HepG2 (cell line): ENCODE data around the gene MMAA. TPM values are rescaled to one million over a fixed set of nuclear protein-coding genes. Genes with fewer than 3 reads are reported as not detected.
A peak's percentile ranks its signal among the peaks of the same experiment; 100 is the strongest.

Source experiments
- DNMT3B ChIP-seq: conservative IDR thresholded peaks from 2 replicates; pipeline ENCODE4 v1.6.1; 2016; ENCODE audit warnings: missing biosample characterization, control low read depth
- DR1 ChIP-seq: sonication (generic); formaldehyde crosslinking; IDR thresholded peaks from 2 replicates; pipeline ENCODE4 v1.8.0; 2021; ENCODE audit warnings: mild to moderate bottlenecking, missing genetic modification reagents, inconsistent platforms
- E2F1 ChIP-seq: sonication (generic); formaldehyde crosslinking; IDR thresholded peaks from 2 replicates; pipeline ENCODE4 v1.5.0; 2020; ENCODE audit warnings: missing genetic modification reagents
- FOXO4 ChIP-seq: sonication (generic); formaldehyde crosslinking; conservative IDR thresholded peaks from 2 replicates; pipeline ENCODE4 v1.8.1; 2023; ENCODE audit warnings: missing genetic modification reagents
- FOXP1 ChIP-seq, 2 experiments: fragments of 450-650 bp in 1 of 2; IDR thresholded peaks; 2 replicates each; pipeline ENCODE4 v1.6.1; 2017 to 2018; ENCODE audit warnings: antibody characterized with exemption in 1 of 2
- GZF1 ChIP-seq: sonication (generic); formaldehyde crosslinking; IDR thresholded peaks from 2 replicates; pipeline ENCODE4 v1.5.1; 2020; ENCODE audit warnings: mild to moderate bottlenecking, missing genetic modification reagents
- HHEX ChIP-seq: IDR thresholded peaks from 2 replicates; pipeline ENCODE4 v1.6.1; 2016; ENCODE audit warnings: control low read depth
- HNF4A ChIP-seq: sonication (generic); formaldehyde crosslinking; IDR thresholded peaks from 2 replicates; pipeline ENCODE4 v1.4.0; 2020; ENCODE audit warnings: missing genetic modification reagents
- HNRNPH1 ChIP-seq: fragments of 200-400 bp; formaldehyde crosslinking; optimal IDR thresholded peaks from 2 replicates; pipeline ENCODE3; 2017; ENCODE audit warnings: mild to moderate bottlenecking, low read depth, low read length
- KDM5B ChIP-seq: sonication (generic); formaldehyde crosslinking; IDR thresholded peaks from 2 replicates; pipeline ENCODE4 v1.4.0; 2020; ENCODE audit warnings: missing genetic modification reagents, mild to moderate bottlenecking, borderline replicate concordance
- LRRFIP1 ChIP-seq: sonication (generic); formaldehyde crosslinking; conservative IDR thresholded peaks from 2 replicates; pipeline ENCODE4 v1.4.0; 2020; ENCODE audit warnings: missing genetic modification reagents
- MTA3 ChIP-seq: sonication (generic); formaldehyde crosslinking; IDR thresholded peaks from 2 replicates; pipeline ENCODE4 v1.4.0; 2020; ENCODE audit warnings: missing genetic modification reagents
- MZF1 ChIP-seq: sonication (generic); formaldehyde crosslinking; IDR thresholded peaks from 2 replicates; pipeline ENCODE4 v1.8.1; 2023; ENCODE audit warnings: mild to moderate bottlenecking, missing genetic modification reagents, borderline replicate concordance
- SMAD1 ChIP-seq: sonication (generic); formaldehyde crosslinking; IDR thresholded peaks from 2 replicates; pipeline ENCODE4 v1.4.0; 2020; ENCODE audit warnings: missing genetic modification reagents, low read depth, mild to moderate bottlenecking, borderline replicate concordance
- TRIM24 ChIP-seq: sonication (generic); formaldehyde crosslinking; IDR thresholded peaks from 2 replicates; pipeline ENCODE4 v1.8.0; 2022; ENCODE audit warnings: mild to moderate bottlenecking, missing genetic modification reagents
- ZNF24 ChIP-seq: fragments of 450-650 bp; IDR thresholded peaks from 2 replicates; pipeline ENCODE4 v1.6.1; 2017; ENCODE audit warnings: antibody characterized with exemption, mild to moderate bottlenecking
- ZNF552 ChIP-seq: sonication (generic); formaldehyde crosslinking; IDR thresholded peaks from 2 replicates; pipeline ENCODE4 v1.9.0; 2022; ENCODE audit warnings: missing genetic modification reagents, mild to moderate bottlenecking, borderline replicate concordance
- polyA plus RNA-seq, 8 experiments: library from polyadenylated mRNA; depleted of rRNA in 3 of 8; stranded (reverse) in 7 of 8; unstranded in 1 of 8; fragments of >200 nt; fragmentation: Illumina TruSeq in 4 of 8; extraction: Trizol in 4 of 8; gene quantifications; 2 replicates each; pipeline versions ENCODE4 v1.2.1 to v1.2.3, GENCODE V29; 2011 to 2016; ENCODE audit warnings: low read depth in 4 of 8, missing spikeins in 1 of 8, mixed read lengths in 1 of 8; ENCODE audit not compliant: insufficient read depth in 1 of 8
- total RNA-seq, 5 experiments: library from RNA; depleted of rRNA; stranded (reverse); fragments of >200 nt; fragmentation: Illumina TruSeq; extraction: Trizol; gene quantifications; 2 replicates each; pipeline ENCODE4 v1.2.3, GENCODE V29; 2016; ENCODE audit warnings: low read depth in 1 of 5
- TF ChIP-seq, protein P1 (sequence below): sonication (generic); formaldehyde crosslinking; IDR thresholded peaks from 2 replicates; pipeline ENCODE4 v1.8.1; 2023; ENCODE audit warnings: mild to moderate bottlenecking, missing genetic modification reagents

Gene MMAA
- total and polyA plus RNA-seq, 2 of the 13 experiments (the other 11 are each of a cell fraction or from before 2014, with no cell fraction given): 1.3 to 2.8 TPM

GRCh38 chr4:145618932-145619638 lies at the start of gene MMAA (continued):
- TF ChIP-seq TRIM24 (CRISPR knock-in tag) (no peak), HHEX (no peak), KDM5B (CRISPR knock-in tag) (peak; percentile 97), MZF1 (CRISPR knock-in tag) (no peak), GZF1 (0 out of 2 replicates have a peak, but pooled peaks have one; percentile 51), LRRFIP1 (CRISPR knock-in tag) (no peak), ZNF24 (no peak), ZNF552 (CRISPR knock-in tag) (peak; percentile 74; the same call in 1 of the 2 replicates), DR1 (CRISPR knock-in tag) (peak; percentile 84), DNMT3B (CRISPR knock-in tag) (no peak), FOXP1 (IDR thresholded peaks at IDR 0.05) (no peak), FOXP1 (CRISPR knock-in tag; IDR thresholded peaks at IDR 0.05) (peak; percentile 6; the same call in 1 of the 2 replicates), E2F1 (peak; percentile 87), MTA3 (no peak), FOXO4 (CRISPR knock-in tag) (no peak), HNF4A (CRISPR knock-in tag) (no peak), HNRNPH1 (peak; percentile 90), SMAD1 (CRISPR knock-in tag) (peak; percentile 70; the same call in 1 of the 2 replicates)
- TF ChIP-seq, protein P1, sequence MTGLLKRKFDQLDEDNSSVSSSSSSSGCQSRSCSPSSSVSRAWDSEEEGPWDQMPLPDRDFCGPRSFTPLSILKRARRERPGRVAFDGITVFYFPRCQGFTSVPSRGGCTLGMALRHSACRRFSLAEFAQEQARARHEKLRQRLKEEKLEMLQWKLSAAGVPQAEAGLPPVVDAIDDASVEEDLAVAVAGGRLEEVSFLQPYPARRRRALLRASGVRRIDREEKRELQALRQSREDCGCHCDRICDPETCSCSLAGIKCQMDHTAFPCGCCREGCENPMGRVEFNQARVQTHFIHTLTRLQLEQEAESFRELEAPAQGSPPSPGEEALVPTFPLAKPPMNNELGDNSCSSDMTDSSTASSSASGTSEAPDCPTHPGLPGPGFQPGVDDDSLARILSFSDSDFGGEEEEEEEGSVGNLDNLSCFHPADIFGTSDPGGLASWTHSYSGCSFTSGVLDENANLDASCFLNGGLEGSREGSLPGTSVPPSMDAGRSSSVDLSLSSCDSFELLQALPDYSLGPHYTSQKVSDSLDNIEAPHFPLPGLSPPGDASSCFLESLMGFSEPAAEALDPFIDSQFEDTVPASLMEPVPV (CRISPR knock-in tag): peak; percentile 93; the same call in 1 of the 2 replicates
